Measurements from ENCODE around the gene TMPRSS6. TPM values are rescaled to one million over a fixed set of nuclear protein-coding genes. Genes with fewer than 3 reads are reported as not detected.
A peak's percentile ranks its signal among the peaks of the same experiment; 100 is the strongest.

Gene TMPRSS6
- total and polyA plus RNA-seq, 2 of the 8 experiments (the other 6 are each of a cell fraction or from before 2014, with no cell fraction given), result 0.02 TPM; not detected in 1

GRCh38 chr22:37072673-37073072 is 36.8 kb downstream of the TMPRSS6 start:
- Histone ChIP-seq H3K23me2 (ENCODE audit: low read depth, low read length) (peaks cover 19% of the 10 kb centered on the region; the same call in 1 of the 2 replicates), H3K36me3 (ENCODE audit: control insufficient read depth in 2 of 4, insufficient read depth in 4 of 4, low read length in 3 of 4) (no peaks in the 10 kb centered on the region), H3K9me3 (ENCODE audit: insufficient read depth in 2 of 2, low read depth in 1 of 2, low read length in 1 of 2) (peaks cover 0 to 3% of the 10 kb centered on the region in 2 experiments; a peak in 2 of 4 replicates), H3K79me1 (ENCODE audit: low read depth, low read length) (no peaks in the 10 kb centered on the region), H3K4me1 (replicated peaks in 1 of 4; ENCODE audit: control insufficient read depth in 3 of 4, insufficient read depth in 4 of 4, low read length in 3 of 4) (peaks cover 2 to 9% (median 5%) of the 10 kb centered on the region in 4 experiments; a peak in 3 of 7 replicates), H2BK5ac (ENCODE audit: low read depth, low read length) (no peak overlapping the region), H2AFZ (ENCODE audit: low read length) (no peak overlapping the region), H3K79me2 (ENCODE audit: control insufficient read depth in 1 of 2, insufficient read depth in 2 of 2, low read length in 2 of 2) (no peaks in the 10 kb centered on the region), H4K91ac (replicated peaks; ENCODE audit: insufficient read length, low read length) (no peak overlapping the region), H3K4me3 (ENCODE audit: extremely low read depth in 1 of 4, insufficient read depth in 2 of 4, low read depth in 3 of 4, low read length in 4 of 4) (no peak overlapping the region), H4K20me1 (replicated peaks in 1 of 2; ENCODE audit: control insufficient read depth in 1 of 2, insufficient read depth in 2 of 2, low read length in 2 of 2) (peaks cover 2 to 13% of the 10 kb centered on the region in 2 experiments), H3K56ac (replicated peaks; ENCODE audit: insufficient read length, low read depth, low read length) (peak overlapping the region; percentile 73), H2BK15ac (ENCODE audit: low read length) (no peak overlapping the region), H3K9ac (replicated peaks in 1 of 4; ENCODE audit: extremely low read depth in 1 of 4, low read depth in 3 of 4, low read length in 3 of 4) (no peak overlapping the region), H3K4ac (replicated peaks; ENCODE audit: insufficient read length, low read depth, low read length) (no peak overlapping the region), H3K23ac (ENCODE audit: insufficient read length) (no peak overlapping the region), H2AK5ac (ENCODE audit: low read depth, low read length) (peak overlapping the region; percentile 91), H3K18ac (ENCODE audit: extremely low read depth, low read length) (no peak overlapping the region), H4K8ac (ENCODE audit: extremely low read depth, insufficient read depth, low read length) (no peak overlapping the region), H3K14ac (ENCODE audit: insufficient read length) (no peak overlapping the region), H3K27me3 (replicated peaks in 1 of 4; ENCODE audit: control insufficient read depth in 3 of 4, extremely low read depth in 1 of 4, insufficient read depth in 3 of 4, low read length in 3 of 4) (peaks cover 14 to 61% (median 49%) of the 10 kb centered on the region in 4 experiments), H2BK12ac (ENCODE audit: low read depth, low read length) (no peak overlapping the region), H3K27ac (ENCODE audit: low read depth, low read length) (no peak overlapping the region), H2BK120ac (replicated peaks; ENCODE audit: low read depth, low read length) (no peak overlapping the region), H2BK20ac (ENCODE audit: low read length) (no peak overlapping the region), H4K5ac (ENCODE audit: insufficient read length, low read depth, low read length) (no peak overlapping the region), H3K4me2 (ENCODE audit: insufficient read depth in 1 of 2, low read depth in 2 of 2, low read length in 2 of 2) (no peak overlapping the region)
- CTCF ChIA-PET (ENCODE audit: partially characterized antibody), result no interaction called here
- POLR2A ChIA-PET (ENCODE audit: partially characterized antibody), result no interaction called here
- no peak for DNase-seq (ENCODE audit: low read depth in 1 of 2, low spot score in 2 of 2)
- no peak for FAIRE-seq
- 88 to 100% methylated on average over 8 of the region's 8 CpGs for WGBS, 2 experiments (ENCODE audit: extremely low coverage in 1 of 2, insufficient coverage in 1 of 2, insufficient read length in 1 of 2, insufficient replicate concordance in 2 of 2, low coverage in 1 of 2, low lambda C conversion rate in 2 of 2, missing lambda C conversion rate in 1 of 2)
- no peak for TF ChIP-seq GTF2F1 (IDR thresholded peaks at IDR 0.05; ENCODE audit: borderline replicate concordance, low read depth, low read length)
- TF ChIP-seq TAF7 (optimal IDR thresholded peaks at IDR 0.05; ENCODE audit: borderline replicate concordance, low read depth, low read length), result no peak
- TF ChIP-seq POU5F1 (IDR thresholded peaks at IDR 0.05; ENCODE audit: low read depth, low read length), result no peak
- no peak for TF ChIP-seq TBP (IDR thresholded peaks at IDR 0.05; ENCODE audit: low read depth, low read length)
- TF ChIP-seq JUND (IDR thresholded peaks at IDR 0.05; ENCODE audit: low read length), result no peak
- no peak for TF ChIP-seq NANOG (IDR thresholded peaks at IDR 0.05; ENCODE audit: insufficient read depth, low read depth, low read length, poor library complexity, severe bottlenecking)
- no peak for TF ChIP-seq CHD1 (IDR thresholded peaks at IDR 0.05; ENCODE audit: low read depth, low read length)
- TF ChIP-seq CTBP2 (IDR thresholded peaks at IDR 0.05; ENCODE audit: borderline replicate concordance, insufficient read depth, insufficient read length, low read length), result no peak
- no peak for TF ChIP-seq TAF1 (IDR thresholded peaks at IDR 0.05; ENCODE audit: low read depth, low read length)
- no peak for TF ChIP-seq RNF2 (IDR thresholded peaks at IDR 0.05; ENCODE audit: borderline replicate concordance, low read depth, low read length, missing control alignments, poor library complexity, severe bottlenecking)
- TF ChIP-seq CBX5 (IDR thresholded peaks at IDR 0.05; ENCODE audit: low read depth, low read length), result no peak
- no peak for TF ChIP-seq ATF2 (IDR thresholded peaks at IDR 0.05; ENCODE audit: low read length)
